ENCODE results near the gene SHOX. TPM values are rescaled to one million over a fixed set of nuclear protein-coding genes. Genes with fewer than 3 reads are reported as not detected.

The SHOX gene
- total RNA-seq (not detected), polyA plus RNA-seq (not detected)
- long read RNA-seq, donor 1: 0 reads
- long read RNA-seq, donor 2: 0 reads
- long read RNA-seq, donor 3: 0 reads
- long read RNA-seq, donor 4: 0 reads
- long read RNA-seq, donor 5: 0 reads
- long read RNA-seq, donor 6: 0 reads
- long read RNA-seq, donor 7: 0 reads
- long read RNA-seq, donor 8: 0 reads
- long read RNA-seq, donor 9: 0 reads
- long read RNA-seq, donor 10: 0 reads

DNA sequence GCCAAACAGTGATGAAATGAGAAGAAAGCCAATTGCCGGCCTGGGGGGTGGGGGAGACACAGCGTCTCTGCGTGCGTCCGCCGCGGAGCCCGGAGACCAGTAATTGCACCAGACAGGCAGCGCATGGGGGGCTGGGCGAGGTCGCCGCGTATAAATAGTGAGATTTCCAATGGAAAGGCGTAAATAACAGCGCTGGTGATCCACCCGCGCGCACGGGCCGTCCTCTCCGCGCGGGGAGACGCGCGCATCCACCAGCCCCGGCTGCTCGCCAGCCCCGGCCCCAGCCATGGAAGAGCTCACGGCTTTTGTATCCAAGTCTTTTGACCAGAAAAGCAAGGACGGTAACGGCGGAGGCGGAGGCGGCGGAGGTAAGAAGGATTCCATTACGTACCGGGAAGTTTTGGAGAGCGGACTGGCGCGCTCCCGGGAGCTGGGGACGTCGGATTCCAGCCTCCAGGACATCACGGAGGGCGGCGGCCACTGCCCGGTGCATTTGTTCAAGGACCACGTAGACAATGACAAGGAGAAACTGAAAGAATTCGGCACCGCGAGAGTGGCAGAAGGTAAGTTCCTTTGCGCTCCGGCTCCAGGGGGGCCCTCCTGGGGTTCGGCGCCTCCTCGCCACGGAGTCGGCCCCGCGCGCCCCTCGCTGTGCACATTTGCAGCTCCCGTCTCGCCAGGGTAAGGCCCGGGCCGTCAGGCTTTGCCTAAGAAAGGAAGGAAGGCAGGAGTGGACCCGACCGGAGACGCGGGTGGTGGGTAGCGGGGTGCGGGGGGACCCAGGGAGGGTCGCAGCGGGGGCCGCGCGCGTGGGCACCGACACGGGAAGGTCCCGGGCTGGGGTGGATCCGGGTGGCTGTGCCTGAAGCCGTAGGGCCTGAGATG, at the start of gene SHOX:
SHOX (plus strand) TSS at position 180 of the 885 bp plus-strand sequence; CDS start at position 287, 107 bp downstream.
- no peaks in the 10 kb centered on the region for H3K9me3 ChIP-seq (replicated peaks in 1 of 3)
- intact Hi-C loops (cut with DNase I): no loop called here
- no peaks in the 10 kb centered on the region for H3K4me1 ChIP-seq (replicated peaks in 1 of 2)
- 0 to 2% (median 1%) methylated on average over 38 to 84 of the region's 84 CpGs for WGBS, 4 donors
- H3K27ac ChIP-seq: no peak within 1 kb of the TSS
- H3K27me3 ChIP-seq: peaks cover 73% of the 10 kb centered on the region
- TF ChIP-seq POLR2A (IDR thresholded peaks at IDR 0.05) (no peak), CTCF (IDR thresholded peaks at IDR 0.05) (no peak)
- no peaks in the 10 kb centered on the region for H3K36me3 ChIP-seq (replicated peaks in 1 of 2)
- DNase-seq: peak in 2 of 7 donors; percentile 4 to 6
- no peak within 1 kb of the TSS for H3K4me3 ChIP-seq

DNA sequence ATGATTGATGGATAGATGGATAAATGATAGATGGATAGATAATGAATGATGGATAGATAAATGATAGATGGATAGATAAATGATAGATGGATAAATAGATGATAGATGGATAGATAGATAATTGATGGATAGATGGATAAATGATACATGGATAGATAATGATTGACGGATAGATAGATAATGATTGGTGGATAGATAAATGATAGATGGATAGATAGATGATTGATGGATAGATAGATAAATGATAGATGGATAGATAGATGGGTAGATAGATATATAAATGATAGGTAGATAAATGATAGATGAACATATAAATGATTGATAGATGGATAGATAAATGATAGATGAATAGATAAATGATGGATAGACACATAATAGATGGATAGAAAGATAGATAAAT, 49.5 kb upstream of the SHOX start:
- no peak for DNase-seq
- Histone ChIP-seq H3K4me1 (replicated peaks in 1 of 2) (no peaks in the 10 kb centered on the region), H3K36me3 (replicated peaks in 1 of 2) (no peaks in the 10 kb centered on the region), H3K4me3 (no peak overlapping the region), H3K9me3 (replicated peaks in 1 of 3) (no peaks in the 10 kb centered on the region), H3K27ac (no peak overlapping the region), H3K27me3 (no peaks in the 10 kb centered on the region)
- TF ChIP-seq CTCF (IDR thresholded peaks at IDR 0.05) (no peak), POLR2A (IDR thresholded peaks at IDR 0.05) (no peak)
- 71 to 86% (median 83%) methylated on average over 1 of the region's 1 CpG for WGBS, 4 donors
- intact Hi-C loops (cut with DNase I): no loop called here

DNA sequence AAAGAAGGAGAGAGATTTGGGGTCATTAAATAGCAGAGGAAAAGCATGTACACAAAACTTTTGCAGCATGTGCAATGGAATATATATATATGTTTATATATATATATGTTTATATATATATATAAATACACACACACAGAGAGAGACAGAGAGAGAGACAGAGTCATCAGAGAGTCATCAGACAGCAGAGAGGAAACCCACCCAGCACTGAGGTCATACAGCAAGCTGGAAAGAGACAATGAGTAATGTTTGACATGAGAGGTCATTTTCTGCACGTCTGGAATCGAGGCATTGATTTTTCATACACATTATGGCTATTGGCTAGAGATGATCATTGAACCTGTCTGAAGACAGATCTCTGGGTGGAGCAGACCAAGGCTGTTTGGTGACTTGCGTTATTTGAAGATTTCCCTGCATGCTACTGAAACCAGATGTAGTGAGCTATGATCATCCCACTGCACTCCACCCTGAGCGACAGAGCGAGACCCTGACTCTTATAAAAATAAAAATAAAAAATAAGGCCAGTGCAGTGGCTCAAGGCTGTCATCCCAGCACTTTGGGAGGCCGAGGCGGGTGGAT, 48.8 kb upstream of the SHOX start:
- intact Hi-C loops (cut with DNase I): no loop called here
- DNase-seq: no peak
- Histone ChIP-seq H3K9me3 (replicated peaks in 1 of 3) (no peaks in the 10 kb centered on the region), H3K4me1 (replicated peaks in 1 of 2) (no peaks in the 10 kb centered on the region), H3K4me3 (no peak overlapping the region), H3K27me3 (no peaks in the 10 kb centered on the region), H3K36me3 (replicated peaks in 1 of 2) (no peaks in the 10 kb centered on the region), H3K27ac (no peak overlapping the region)
- TF ChIP-seq POLR2A (IDR thresholded peaks at IDR 0.05) (no peak), CTCF (IDR thresholded peaks at IDR 0.05) (no peak)
- WGBS, 4 donors: 58 to 69% (median 62%) methylated on average over 7 of the region's 7 CpGs

DNA sequence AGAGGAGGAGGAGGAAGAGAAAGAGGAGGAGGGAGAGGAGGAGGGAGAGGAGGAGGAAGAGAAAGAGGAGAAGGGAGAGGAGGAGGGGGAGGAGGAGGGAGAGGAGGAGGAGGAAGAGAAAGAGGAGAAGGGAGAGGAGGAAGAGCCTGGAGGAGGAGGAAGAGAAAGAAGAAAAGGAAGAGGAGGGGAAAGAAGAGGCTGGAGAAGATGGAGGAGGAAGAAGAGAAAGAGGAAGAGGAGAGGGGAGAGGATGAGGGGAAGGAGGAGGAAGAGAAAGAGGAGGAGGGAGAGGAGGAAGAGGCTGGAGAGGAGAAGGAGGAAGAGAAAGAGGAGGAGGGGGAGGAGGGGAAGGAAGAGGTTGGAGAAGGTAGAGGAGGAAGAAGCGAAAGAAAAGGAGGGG, 46.0 kb upstream of the SHOX start:
- Histone ChIP-seq H3K4me1 (replicated peaks in 1 of 2) (no peaks in the 10 kb centered on the region), H3K27me3 (no peaks in the 10 kb centered on the region), H3K4me3 (no peak overlapping the region), H3K27ac (no peak overlapping the region), H3K36me3 (replicated peaks in 1 of 2) (no peaks in the 10 kb centered on the region), H3K9me3 (replicated peaks in 1 of 3) (no peaks in the 10 kb centered on the region)
- intact Hi-C loops (cut with DNase I): no loop called here
- WGBS, 4 donors: 32 to 48% (median 42%) methylated on average over 1 of the region's 1 CpG
- DNase-seq: no peak
- TF ChIP-seq CTCF (IDR thresholded peaks at IDR 0.05): no peak
- no peak for TF ChIP-seq POLR2A (IDR thresholded peaks at IDR 0.05)
